Left ventricle myocardium superior (tissue), 1 donor: ENCODE measurements around the gene CERS1. TPM values are rescaled to one million over a fixed set of nuclear protein-coding genes. Genes with fewer than 3 reads are reported as not detected.

ENCODE experiments used
- ATAC-seq: fragments of 200-7000 bp; cut with Tn5 transposase; one replicate; pipeline ENCODE4 v1.9.1; 2020; ENCODE audit warnings: mild to moderate bottlenecking, moderate library complexity
- DNase-seq: peaks from one replicate; pipeline ENCODE4 v3.0.0-alpha.2; 2020
- intact Hi-C: fragments of 100-400 bp; cut with micrococcal nuclease; formaldehyde crosslinking; loops from one replicate; pipeline ENCODE4 v1.11.0; 2022
- total RNA-seq: library from RNA; stranded (reverse); fragmentation: NEBNext Ultra II Directional; extraction: Animal tissue kit (Norgen Biotek cat#: 25700); gene quantifications from one replicate; pipeline ENCODE4 v1.2.1, GENCODE V29; 2021
- donor health status: DM: no; HTN: yes; CAD: no; lungs with severe emphysema.

The CERS1 gene
- total RNA-seq, 1 donor from 2014 or later: 0.42 TPM

GRCh38 chr19:18861917-18862316 lies 34.0 kb downstream of the CERS1 start:
- intact Hi-C loops: no loop called here
- DNase-seq (no peak), ATAC-seq (no peak)

GRCh38 chr19:18861235-18861634 lies 34.7 kb downstream of the CERS1 start:
- intact Hi-C loops: no loop called here
- ATAC-seq: no peak
- DNase-seq: no peak

GRCh38 chr19:18860725-18861124 lies 35.2 kb downstream of the CERS1 start:
- no peak for ATAC-seq
- DNase-seq: no peak
- intact Hi-C loops: no loop called here

GRCh38 chr19:18860302-18860700 lies 35.7 kb downstream of the CERS1 start:
- ATAC-seq (no peak), DNase-seq (no peak)
- intact Hi-C loops: no loop called here

GRCh38 chr19:18859676-18860301 lies 36.2 kb downstream of the CERS1 start:
- DNase-seq: no peak
- ATAC-seq: peak; percentile 46
- intact Hi-C loops: no loop called here

GRCh38 chr19:18858906-18859646 lies 36.9 kb downstream of the CERS1 start:
- intact Hi-C loops: no loop called here
- no peak for ATAC-seq
- DNase-seq: no peak

- DNase-seq: no peak
- ATAC-seq: no peak
- intact Hi-C loops: no loop called here
Observed at GRCh38 chr19:18857223-18857622, 38.7 kb downstream of the CERS1 start.

GRCh38 chr19:18856385-18857126 lies 39.4 kb downstream of the CERS1 start:
- ATAC-seq: no peak
- DNase-seq: no peak
- intact Hi-C loops: no loop called here

GRCh38 chr19:18855647-18856384 lies 40.1 kb downstream of the CERS1 start:
- DNase-seq (no peak), ATAC-seq (no peak)
- intact Hi-C loops: no loop called here

GRCh38 chr19:18854982-18855381 lies 41.0 kb downstream of the CERS1 start:
- DNase-seq: no peak
- ATAC-seq: no peak
- intact Hi-C loops: no loop called here

- ATAC-seq: no peak
- intact Hi-C loops: no loop called here
- DNase-seq: no peak
Observed at GRCh38 chr19:18853755-18854427, 42.1 kb downstream of the CERS1 start.

GRCh38 chr19:18852648-18853047 lies 43.3 kb downstream of the CERS1 start:
- no peak for ATAC-seq
- intact Hi-C loops: no loop called here
- DNase-seq: peak; percentile 16

- intact Hi-C loops: no loop called here
- no peak for DNase-seq
- ATAC-seq: no peak
Observed at GRCh38 chr19:18851673-18852325, 44.2 kb downstream of the CERS1 start.

- DNase-seq (no peak), ATAC-seq (no peak)
- intact Hi-C loops: no loop called here
Observed at GRCh38 chr19:18850471-18851375, 45.2 kb downstream of the CERS1 start.

- intact Hi-C loops: loop anchor here (10.0 kb wide), 1 partner anchor 255 kb away; no protein-coding TSS in a partner anchor
- DNase-seq (peak; percentile 20), ATAC-seq (no peak)
Observed at GRCh38 chr19:18849838-18850400, 46.0 kb downstream of the CERS1 start.

GRCh38 chr19:18848878-18849661 lies 46.9 kb downstream of the CERS1 start:
- ATAC-seq (peak; percentile 79), DNase-seq (peak; percentile 78)
- intact Hi-C loops: loop anchor here (10.0 kb wide), 1 partner anchor 254 kb away; no protein-coding TSS in a partner anchor
